GM18526 (cell line): Measurements from ENCODE around the gene ZBTB26.

Experiments used
- POLR2A ChIP-seq: IDR thresholded peaks from 3 replicates; pipeline ENCODE4 v1.6.1; 2011; ENCODE audit not compliant: insufficient read length; ENCODE audit errors: extremely low read depth

Gene ZBTB26

GRCh38 chr9:122940749-122941581 lies 9.7 kb upstream of the ZBTB26 start, which contains the start of gene RABGAP1:
RABGAP1 (plus strand) TSS chr9:122941020; CDS start chr9:122957060, 16,040 bp downstream.
- TF ChIP-seq POLR2A: peak; percentile 88

- TF ChIP-seq POLR2A: no peak
These were observed 9.1 kb upstream of the ZBTB26 start for GRCh38 chr9:122940454-122940748.

- no peak for TF ChIP-seq POLR2A
These were observed 8.3 kb upstream of the ZBTB26 start for GRCh38 chr9:122939601-122940000.

GRCh38 chr9:122936883-122937282 lies 5.6 kb upstream of the ZBTB26 start:
- no peak for TF ChIP-seq POLR2A

GRCh38 chr9:122936464-122936863 lies 5.2 kb upstream of the ZBTB26 start:
- TF ChIP-seq POLR2A: no peak

GRCh38 chr9:122930541-122931225 lies 629 bp downstream of the ZBTB26 start:
- TF ChIP-seq POLR2A: no peak

- TF ChIP-seq POLR2A: no peak
These were observed 1.4 kb downstream of the ZBTB26 start for GRCh38 chr9:122929796-122930354.

- TF ChIP-seq POLR2A: no peak
These were observed 7.4 kb downstream of the ZBTB26 start for GRCh38 chr9:122923947-122924346.

GRCh38 chr9:122922713-122923112 lies 8.6 kb downstream of the ZBTB26 start:
- no peak for TF ChIP-seq POLR2A

GRCh38 chr9:122918310-122918709 lies 13.0 kb downstream of the ZBTB26 start:
- no peak for TF ChIP-seq POLR2A

- TF ChIP-seq POLR2A: peak; percentile 74
These were observed 18.2 kb downstream of the ZBTB26 start, which contains the start of gene ZBTB6 for GRCh38 chr9:122912964-122913673. ZBTB6 (minus strand) TSS chr9:122913323; CDS start chr9:122912072, 1,251 bp downstream.

GRCh38 chr9:122912671-122912963 lies 18.7 kb downstream of the ZBTB26 start:
- no peak for TF ChIP-seq POLR2A

- TF ChIP-seq POLR2A: peak; percentile 88
These were observed 26.2 kb downstream of the ZBTB26 start, which contains the start of gene RC3H2 for GRCh38 chr9:122904823-122905710. RC3H2 (minus strand) TSS chr9:122905359; CDS start chr9:122897509, 7,850 bp downstream.

GRCh38 chr9:122904466-122904822 lies 26.9 kb downstream of the ZBTB26 start:
- TF ChIP-seq POLR2A: no peak

- no peak for TF ChIP-seq POLR2A
These were observed 30.5 kb downstream of the ZBTB26 start for GRCh38 chr9:122900791-122901190.
